Measurements from ENCODE around the gene UBE2J2.
A peak's percentile ranks its signal among the peaks of the same experiment; 100 is the strongest.

UBE2J2 gene

GRCh38 chr1:1295154-1295923 is 21.7 kb upstream of the UBE2J2 start:
- DNase-seq = no peak

- no peak for DNase-seq
These were observed 20.7 kb upstream of the UBE2J2 start for GRCh38 chr1:1294250-1294890.

GRCh38 chr1:1293263-1294249 is 19.9 kb upstream of the UBE2J2 start:
- no peak for DNase-seq

GRCh38 chr1:1292851-1293250 is 19.2 kb upstream of the UBE2J2 start:
- no peak for DNase-seq

- no peak for DNase-seq
These were observed 18.8 kb upstream of the UBE2J2 start for GRCh38 chr1:1292442-1292779.

GRCh38 chr1:1291548-1292441 is 18.1 kb upstream of the UBE2J2 start:
- peak; percentile 86 for DNase-seq

GRCh38 chr1:1291023-1291528 is 17.4 kb upstream of the UBE2J2 start:
- DNase-seq = no peak

GRCh38 chr1:1290238-1290731 is 16.6 kb upstream of the UBE2J2 start:
- peak; percentile 72 for DNase-seq

- no peak for DNase-seq
These were observed 13.8 kb upstream of the UBE2J2 start for GRCh38 chr1:1287288-1288110.

- DNase-seq = no peak
These were observed 12.9 kb upstream of the UBE2J2 start for GRCh38 chr1:1286313-1287261.

- no peak for DNase-seq
These were observed 12.1 kb upstream of the UBE2J2 start for GRCh38 chr1:1285611-1286311.

- DNase-seq = no peak
These were observed 11.5 kb upstream of the UBE2J2 start for GRCh38 chr1:1285102-1285571.

- DNase-seq = no peak
These were observed 10.8 kb upstream of the UBE2J2 start for GRCh38 chr1:1284221-1285101.

- peak; percentile 46 for DNase-seq
These were observed 10.2 kb upstream of the UBE2J2 start for GRCh38 chr1:1283821-1284220.

- no peak for DNase-seq
These were observed 9.3 kb upstream of the UBE2J2 start for GRCh38 chr1:1282998-1283397.

GRCh38 chr1:1281533-1282321 is 8.1 kb upstream of the UBE2J2 start:
- DNase-seq = no peak

All from hematopoietic multipotent progenitor cell treated with erythropoietin and hydrocortisone succinate and interleukin-3 and kit ligand, for 6 days (in vitro differentiated cells).